ENCODE measurements around the gene CRAMP1. TPM values are rescaled to one million over a fixed set of nuclear protein-coding genes. Genes with fewer than 3 reads are reported as not detected.

The CRAMP1 gene
- total RNA-seq, 1 donor from 2014 or later, result 18.0 TPM

- FAIRE-seq (no peak), DNase-seq (ENCODE audit: low read depth) (no peak)
- Mint-ChIP-seq H3K27ac (ENCODE audit: unreplicated experiment) (no peak overlapping the region), H3K36me3 (ENCODE audit: low read depth, unreplicated experiment) (peaks cover 10% of the 10 kb centered on the region), H3K27me3 (ENCODE audit: low read depth, unreplicated experiment) (no peaks in the 10 kb centered on the region), H3K9me3 (ENCODE audit: unreplicated experiment) (no peaks in the 10 kb centered on the region), H3K4me3 (ENCODE audit: unreplicated experiment) (peak overlapping the region; percentile 87), H3K4me1 (ENCODE audit: low read depth, unreplicated experiment) (peaks cover 9% of the 10 kb centered on the region)
- H3K4me2 ChIP-seq (ENCODE audit: low read length), result peak overlapping the region; percentile 99
- peaks cover 48% of the 10 kb centered on the region for H4K20me1 ChIP-seq (ENCODE audit: insufficient read depth, low read length)
- H3K4me1 ChIP-seq (ENCODE audit: insufficient read depth, low read length), result peaks cover 37% of the 10 kb centered on the region
- peaks cover 12% of the 10 kb centered on the region for H3K36me3 ChIP-seq (ENCODE audit: insufficient read depth, low read length)
- no peak for TF ChIP-seq EZH2 (IDR thresholded peaks at IDR 0.05; ENCODE audit: insufficient read depth, low read length)
- TF ChIP-seq, protein P1, sequence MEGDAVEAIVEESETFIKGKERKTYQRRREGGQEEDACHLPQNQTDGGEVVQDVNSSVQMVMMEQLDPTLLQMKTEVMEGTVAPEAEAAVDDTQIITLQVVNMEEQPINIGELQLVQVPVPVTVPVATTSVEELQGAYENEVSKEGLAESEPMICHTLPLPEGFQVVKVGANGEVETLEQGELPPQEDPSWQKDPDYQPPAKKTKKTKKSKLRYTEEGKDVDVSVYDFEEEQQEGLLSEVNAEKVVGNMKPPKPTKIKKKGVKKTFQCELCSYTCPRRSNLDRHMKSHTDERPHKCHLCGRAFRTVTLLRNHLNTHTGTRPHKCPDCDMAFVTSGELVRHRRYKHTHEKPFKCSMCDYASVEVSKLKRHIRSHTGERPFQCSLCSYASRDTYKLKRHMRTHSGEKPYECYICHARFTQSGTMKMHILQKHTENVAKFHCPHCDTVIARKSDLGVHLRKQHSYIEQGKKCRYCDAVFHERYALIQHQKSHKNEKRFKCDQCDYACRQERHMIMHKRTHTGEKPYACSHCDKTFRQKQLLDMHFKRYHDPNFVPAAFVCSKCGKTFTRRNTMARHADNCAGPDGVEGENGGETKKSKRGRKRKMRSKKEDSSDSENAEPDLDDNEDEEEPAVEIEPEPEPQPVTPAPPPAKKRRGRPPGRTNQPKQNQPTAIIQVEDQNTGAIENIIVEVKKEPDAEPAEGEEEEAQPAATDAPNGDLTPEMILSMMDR (IDR thresholded peaks at IDR 0.05; ENCODE audit: insufficient read depth, low read depth, low read length), result no peak
- no peaks in the 10 kb centered on the region for H3K9me3 ChIP-seq (ENCODE audit: insufficient read depth, low read depth, low read length)
- peak overlapping the region; percentile 32 for H2AFZ ChIP-seq (ENCODE audit: low read depth, low read length)
- peak overlapping the region; percentile 48 for H3K27ac ChIP-seq (ENCODE audit: low read depth, low read length)
- H3K9ac ChIP-seq (ENCODE audit: low read length), result peak overlapping the region; percentile 88
- H3K27me3 ChIP-seq (ENCODE audit: insufficient read depth, low read length), result no peaks in the 10 kb centered on the region
- peak overlapping the region; percentile 68 for H3K4me3 ChIP-seq (ENCODE audit: insufficient read depth, low read depth, low read length)
- peaks cover 70% of the 10 kb centered on the region for H3K79me2 ChIP-seq (ENCODE audit: insufficient read depth, low read length)
Observed at GRCh38 chr16:1614456-1615102, 2.4 kb downstream of the CRAMP1 start.

- H3K27me3 ChIP-seq (ENCODE audit: insufficient read depth, low read length), result no peaks in the 10 kb centered on the region
- H3K9me3 Mint-ChIP-seq (ENCODE audit: unreplicated experiment), result no peaks in the 10 kb centered on the region
- no peak for FAIRE-seq
Observed at GRCh38 chr16:1615761-1616160, 3.6 kb downstream of the CRAMP1 start.

More at GRCh38 chr16:1615761-1616160, 3.6 kb downstream of the CRAMP1 start:
- DNase-seq (ENCODE audit: low read depth), result no peak
- Histone ChIP-seq H4K20me1 (ENCODE audit: insufficient read depth, low read length) (peaks cover 60% of the 10 kb centered on the region), H3K79me2 (ENCODE audit: insufficient read depth, low read length) (peaks cover 78% of the 10 kb centered on the region), H2AFZ (ENCODE audit: low read depth, low read length) (no peak overlapping the region), H3K4me3 (ENCODE audit: insufficient read depth, low read depth, low read length) (peak overlapping the region; percentile 68), H3K4me1 (ENCODE audit: insufficient read depth, low read length) (peaks cover 33% of the 10 kb centered on the region), H3K4me2 (ENCODE audit: low read length) (peak overlapping the region; percentile 99), H3K36me3 (ENCODE audit: insufficient read depth, low read length) (peaks cover 12% of the 10 kb centered on the region), H3K9me3 (ENCODE audit: insufficient read depth, low read depth, low read length) (no peaks in the 10 kb centered on the region), H3K9ac (ENCODE audit: low read length) (peak overlapping the region; percentile 88), H3K27ac (ENCODE audit: low read depth, low read length) (no peak overlapping the region)
- peak overlapping the region; percentile 87 for H3K4me3 Mint-ChIP-seq (ENCODE audit: unreplicated experiment)
- H3K4me1 Mint-ChIP-seq (ENCODE audit: low read depth, unreplicated experiment), result peaks cover 18% of the 10 kb centered on the region
- H3K27ac Mint-ChIP-seq (ENCODE audit: unreplicated experiment), result no peak overlapping the region
- no peaks in the 10 kb centered on the region for H3K27me3 Mint-ChIP-seq (ENCODE audit: low read depth, unreplicated experiment)
- no peak for TF ChIP-seq EZH2 (IDR thresholded peaks at IDR 0.05; ENCODE audit: insufficient read depth, low read length)
- TF ChIP-seq, protein P1 (IDR thresholded peaks at IDR 0.05; ENCODE audit: insufficient read depth, low read depth, low read length), result no peak
- H3K36me3 Mint-ChIP-seq (ENCODE audit: low read depth, unreplicated experiment), result peaks cover 16% of the 10 kb centered on the region
